Umbilical cord (tissue), 2 donors: ENCODE results near the gene LRRC18. TPM values are rescaled to one million over a fixed set of nuclear protein-coding genes. Genes with fewer than 3 reads are reported as not detected.

Experiments used
- DNase-seq: peaks from one replicate; pipeline ENCODE4 v3.0.0-alpha.2; 2015; ENCODE audit warnings: low spot score
- total RNA-seq: library from RNA; depleted of rRNA; stranded (reverse); fragments of >200 nt; gene quantifications from one replicate; pipeline ENCODE4 v1.2.3, GENCODE V29; 2014; ENCODE audit warnings: low replicate concordance; ENCODE audit not compliant: insufficient read depth

The LRRC18 gene
- total RNA-seq, 1 donor from 2014 or later = 0.48 TPM

GRCh38 chr10:48910548-48910947 is 29.1 kb downstream of the LRRC18 start:
- no peak for DNase-seq

DNA sequence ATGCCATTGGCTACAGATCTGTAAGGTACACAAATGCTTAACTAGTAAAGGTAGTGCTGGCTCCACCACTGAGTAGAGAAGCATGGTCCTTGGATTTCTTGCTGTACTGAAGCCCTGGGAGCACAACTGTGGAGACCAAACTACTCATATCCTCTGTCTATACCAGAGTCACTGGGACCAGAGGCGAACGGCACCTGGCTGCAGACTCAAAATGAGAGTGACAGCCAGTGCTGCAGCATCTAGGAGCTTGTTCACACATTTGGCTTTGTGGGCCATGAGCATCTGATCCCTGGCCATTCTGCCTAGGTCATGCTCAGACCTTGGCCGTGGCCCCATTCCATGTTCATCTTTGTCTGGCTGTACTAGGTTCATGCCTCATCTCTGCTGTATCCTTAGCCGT is 31.9 kb downstream of the LRRC18 start:
- no peak for DNase-seq

DNA sequence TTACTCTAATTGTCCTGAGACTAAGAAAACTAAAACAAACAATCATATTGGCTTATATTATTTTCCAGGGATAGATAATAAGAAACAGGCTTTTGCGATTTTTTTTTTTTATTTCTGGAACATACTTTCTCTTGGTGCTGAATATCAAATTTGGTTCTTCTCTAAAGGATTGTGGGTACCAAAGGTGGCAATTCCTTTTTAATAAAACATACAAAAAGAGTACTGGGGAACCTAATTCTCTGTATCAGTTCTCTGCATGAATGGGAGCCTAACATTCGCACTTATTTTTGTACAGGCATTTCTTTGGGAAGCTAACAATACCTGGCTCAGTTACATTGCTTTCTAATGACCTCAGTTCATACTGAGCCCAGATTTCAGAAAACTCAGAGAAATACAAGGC is 32.8 kb downstream of the LRRC18 start:
- no peak for DNase-seq

GRCh38 chr10:48905311-48905710 is 34.3 kb downstream of the LRRC18 start:
- DNase-seq = no peak

GRCh38 chr10:48904861-48905260 is 34.8 kb downstream of the LRRC18 start:
- no peak for DNase-seq

GRCh38 chr10:48903151-48903550 is 36.5 kb downstream of the LRRC18 start:
- no peak for DNase-seq

GRCh38 chr10:48902096-48902495 is 37.5 kb downstream of the LRRC18 start:
- no peak for DNase-seq

DNA sequence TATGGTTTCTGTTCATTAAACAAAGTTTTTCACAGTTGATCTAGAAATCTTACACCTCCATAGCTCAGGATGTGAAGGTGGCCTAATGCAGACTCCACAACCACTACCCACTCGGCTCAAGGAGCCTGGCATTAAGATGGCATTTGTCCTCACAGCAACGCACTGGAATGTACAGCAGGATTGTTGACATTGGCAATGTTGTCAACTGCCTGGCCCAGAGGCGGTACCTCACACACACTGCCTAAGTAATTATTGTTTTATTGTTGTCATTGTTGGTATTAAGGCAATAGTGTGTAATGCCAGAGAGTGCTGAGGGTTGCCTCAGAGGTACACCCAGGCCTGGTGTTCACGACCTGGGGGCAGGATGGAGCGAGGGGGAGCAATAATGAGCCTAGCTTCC is 38.3 kb downstream of the LRRC18 start:
- DNase-seq = no peak

GRCh38 chr10:48900371-48900801 is 39.3 kb downstream of the LRRC18 start:
- DNase-seq = no peak

DNA sequence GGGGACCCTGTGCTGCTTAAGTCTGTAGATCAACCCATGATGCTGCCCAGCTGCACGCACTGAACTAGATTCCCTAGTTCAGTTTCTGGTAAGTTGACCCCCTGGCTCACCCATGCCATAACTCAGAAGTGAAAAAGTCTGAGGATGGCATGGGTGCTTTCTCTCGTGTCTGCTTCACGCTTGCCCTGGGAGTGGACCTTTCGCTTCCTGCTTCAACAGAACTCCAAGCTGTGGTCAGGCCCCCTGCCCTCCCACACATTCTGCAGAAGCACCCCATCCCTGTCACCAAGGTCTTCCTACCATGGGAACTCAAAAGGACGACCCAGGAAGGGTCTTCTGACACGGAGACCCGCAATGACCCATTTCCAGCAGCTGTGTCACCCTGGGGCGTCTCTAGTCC is 39.9 kb downstream of the LRRC18 start:
- DNase-seq = no peak

DNA sequence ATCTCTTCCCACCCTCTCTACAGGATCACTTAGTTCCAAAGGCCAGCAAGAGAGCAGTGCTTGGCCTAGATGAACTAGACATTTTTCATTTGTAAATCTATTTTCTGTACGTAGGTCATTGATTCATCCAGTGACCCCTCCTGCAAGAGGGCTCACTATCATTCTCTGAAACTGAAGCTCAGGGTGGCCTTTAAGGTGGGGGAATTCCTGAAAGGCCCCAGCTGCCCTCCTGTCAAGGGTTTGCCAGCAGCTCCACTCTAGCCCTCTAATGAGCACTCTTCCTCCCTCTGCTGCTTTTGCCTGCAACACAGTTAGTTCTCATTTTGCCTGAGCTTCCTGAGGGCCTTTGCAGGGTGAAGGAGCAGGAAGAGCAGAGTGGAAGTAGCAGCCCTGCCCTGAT is 41.2 kb downstream of the LRRC18 start:
- no peak for DNase-seq

- DNase-seq = no peak
These were observed 42.2 kb downstream of the LRRC18 start for GRCh38 chr10:48897441-48897790.

GRCh38 chr10:48896756-48897440 is 42.7 kb downstream of the LRRC18 start:
- no peak for DNase-seq

GRCh38 chr10:48895803-48896195 is 43.8 kb downstream of the LRRC18 start:
- no peak for DNase-seq

- DNase-seq = peak; percentile 2
These were observed 44.5 kb downstream of the LRRC18 start for GRCh38 chr10:48894911-48895802.

DNA sequence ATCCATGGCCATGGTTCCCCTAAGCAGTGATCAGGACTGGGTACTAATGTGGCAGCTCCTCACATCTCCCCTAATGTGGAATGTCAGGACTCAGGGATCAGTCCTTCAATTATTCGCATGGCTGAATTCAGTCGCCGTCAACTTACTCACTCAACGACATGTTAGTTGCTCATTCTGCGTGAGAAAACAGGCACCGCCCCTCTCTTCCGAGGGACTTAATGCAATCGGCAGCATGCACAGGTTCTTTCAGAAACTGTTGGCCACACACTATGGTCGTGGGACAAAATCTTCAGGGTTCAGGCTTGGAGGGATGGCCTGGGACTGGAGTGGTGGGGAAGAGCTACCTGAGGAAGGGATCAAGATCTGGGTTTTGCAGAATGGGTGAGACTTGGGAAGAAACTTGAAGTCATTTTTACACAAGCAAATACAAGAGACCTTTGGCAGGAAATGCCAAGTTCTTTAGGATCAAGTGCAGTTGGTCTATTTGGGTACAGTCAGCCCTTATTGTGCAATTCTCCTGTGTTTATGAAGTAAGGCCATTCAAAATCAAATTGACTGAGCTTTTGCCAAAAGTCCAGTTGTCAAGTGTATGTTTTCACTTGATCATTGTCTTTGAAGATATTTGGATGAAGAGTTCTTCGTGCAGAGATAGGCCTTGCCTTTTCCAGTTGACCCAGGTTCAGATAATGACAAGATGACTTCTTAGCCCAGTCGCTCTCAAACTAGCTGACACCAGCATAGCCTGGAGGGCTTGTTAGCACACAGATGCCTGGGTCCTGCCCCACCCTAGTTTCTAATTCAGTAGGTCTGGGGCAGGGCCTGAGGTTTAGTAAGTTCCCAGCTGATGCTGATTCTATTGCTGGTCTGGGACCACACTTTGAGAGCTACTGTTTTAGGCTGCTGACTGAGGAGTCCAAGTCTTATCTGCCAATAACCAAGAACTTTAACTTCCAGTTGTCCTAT is 48.5 kb downstream of the LRRC18 start:
- no peak for DNase-seq

DNA sequence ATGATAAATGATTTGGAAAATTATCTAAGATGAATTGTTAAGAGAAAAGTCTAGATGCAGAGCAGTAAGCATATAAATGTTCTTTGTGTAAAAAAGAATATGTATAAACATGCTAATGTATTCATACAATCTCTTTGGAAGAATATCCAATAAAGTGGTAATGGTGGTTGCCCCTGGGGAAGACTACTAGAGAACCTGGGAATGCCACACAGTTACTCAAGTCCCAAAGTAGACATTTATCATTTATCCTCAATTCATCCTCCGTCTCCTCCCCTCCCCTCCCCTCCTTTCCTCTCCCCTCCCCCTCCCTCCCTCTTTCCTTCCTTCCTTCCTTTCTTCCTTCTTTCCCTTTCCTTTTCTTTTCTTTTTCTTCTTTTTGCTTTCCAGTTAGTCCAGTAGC is 51.7 kb downstream of the LRRC18 start:
- DNase-seq = no peak

DNA sequence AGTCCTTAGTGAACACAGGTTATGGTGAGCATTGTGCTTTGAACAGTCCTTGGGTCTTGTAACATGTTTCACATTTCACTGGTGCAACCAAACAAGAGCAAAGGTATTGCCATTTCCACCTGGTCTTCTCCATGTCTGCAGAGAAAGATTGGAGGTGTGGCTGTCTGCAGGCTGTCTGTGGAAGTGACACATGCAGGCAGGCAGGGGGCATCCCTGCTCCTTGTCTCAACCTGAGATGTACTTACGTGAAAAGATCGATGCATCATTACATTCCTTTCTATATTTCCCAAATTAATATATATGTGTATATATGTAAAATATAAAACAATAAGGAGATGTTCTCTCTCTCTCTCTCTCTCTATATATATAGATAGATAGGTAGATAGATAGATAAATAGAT is 54.3 kb downstream of the LRRC18 start:
- no peak for DNase-seq

DNA sequence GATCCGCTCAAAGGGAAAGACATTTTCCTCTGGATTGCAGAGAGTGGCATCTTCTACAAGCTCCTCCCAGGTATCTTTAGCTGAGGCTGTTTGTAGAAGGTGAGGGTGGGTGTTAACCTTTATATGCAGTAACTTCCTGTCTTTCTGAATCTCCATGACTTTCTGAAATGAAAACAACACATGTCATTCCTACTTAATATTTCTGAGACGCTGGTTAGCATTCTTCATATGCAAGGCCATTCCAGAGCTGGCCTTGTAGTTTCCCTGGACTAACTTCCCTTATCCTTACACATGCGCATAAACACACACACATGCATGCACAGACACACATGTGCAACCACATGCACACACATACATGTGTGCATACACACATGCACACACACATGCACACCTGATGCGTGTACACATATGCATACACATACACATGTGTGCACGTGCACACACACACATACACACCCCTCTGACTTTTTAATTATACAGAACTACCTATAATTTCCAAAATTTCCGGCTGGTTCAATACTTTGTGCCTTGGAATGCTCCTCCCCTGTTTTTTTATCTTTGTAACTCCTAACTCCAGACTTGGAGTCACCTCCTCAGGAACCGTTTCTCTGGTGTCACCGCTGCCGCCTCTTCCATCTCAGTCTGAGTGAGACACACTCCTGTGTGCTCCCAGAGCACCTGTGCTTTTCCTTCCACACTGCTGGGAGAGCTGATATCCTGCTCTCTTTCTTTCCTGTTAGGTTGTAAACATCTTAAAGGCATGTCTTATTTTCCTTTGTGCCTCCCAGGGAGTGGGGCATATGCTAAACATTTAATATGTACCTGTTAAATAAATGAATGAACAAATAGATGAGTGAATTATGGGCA is 55.2 kb downstream of the LRRC18 start:
- DNase-seq = no peak

DNA sequence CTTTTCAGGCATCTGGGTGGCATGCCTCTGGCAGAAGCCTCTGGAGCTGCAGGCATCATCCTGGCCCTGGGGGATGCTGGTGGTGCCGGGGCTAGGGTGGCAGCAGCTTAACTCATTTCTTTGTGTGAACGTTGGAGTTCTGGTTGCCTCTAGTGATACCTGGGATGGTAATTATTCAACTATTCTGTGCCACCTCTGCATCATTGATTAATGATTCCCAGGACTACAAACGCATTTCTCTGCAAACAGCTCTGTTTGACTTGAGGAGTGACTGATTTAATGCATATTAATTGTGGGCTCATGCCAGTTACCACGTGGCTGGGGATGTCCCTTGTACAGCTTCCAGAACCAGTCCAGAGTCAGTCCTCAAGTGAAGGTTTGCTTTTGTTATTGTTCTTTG is 55.9 kb downstream of the LRRC18 start:
- DNase-seq = no peak

DNA sequence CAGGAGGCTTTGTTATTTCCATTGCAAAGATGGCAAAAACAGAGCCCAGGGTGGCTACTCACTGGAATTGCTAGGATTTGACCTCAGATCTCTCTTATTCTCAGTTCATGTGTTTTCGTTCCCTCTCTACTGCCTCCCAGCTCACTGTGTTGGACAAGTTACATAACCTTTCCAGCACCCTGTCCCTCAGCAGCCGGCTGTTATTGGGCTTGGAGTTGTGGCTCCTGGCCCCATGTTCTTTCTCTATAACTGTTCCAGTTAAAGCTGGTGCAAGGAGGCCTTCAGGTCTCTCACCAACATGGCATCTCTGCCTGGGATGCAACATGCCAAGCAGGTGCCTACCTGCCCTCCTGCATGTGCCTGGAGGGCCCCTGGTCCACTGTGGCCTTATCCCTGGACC is 56.8 kb downstream of the LRRC18 start:
- no peak for DNase-seq
